Activated T-cell treated with anti-CD3 and anti-CD28 coated beads, Interleukin-2, amount 50 U/mL, for 48 hours (primary cell): ENCODE data around the gene ENPEP.
"Not testable (repeated sequence)": the region's sequence is repeated elsewhere in the genome, so short reads cannot be mapped to it uniquely, and the experiment has no call there.

Experiments used
- DNase-seq, 2 experiments: peaks; one replicate each; pipeline ENCODE4 v3.0.0-alpha.2; 2020

The ENPEP gene, protein sequence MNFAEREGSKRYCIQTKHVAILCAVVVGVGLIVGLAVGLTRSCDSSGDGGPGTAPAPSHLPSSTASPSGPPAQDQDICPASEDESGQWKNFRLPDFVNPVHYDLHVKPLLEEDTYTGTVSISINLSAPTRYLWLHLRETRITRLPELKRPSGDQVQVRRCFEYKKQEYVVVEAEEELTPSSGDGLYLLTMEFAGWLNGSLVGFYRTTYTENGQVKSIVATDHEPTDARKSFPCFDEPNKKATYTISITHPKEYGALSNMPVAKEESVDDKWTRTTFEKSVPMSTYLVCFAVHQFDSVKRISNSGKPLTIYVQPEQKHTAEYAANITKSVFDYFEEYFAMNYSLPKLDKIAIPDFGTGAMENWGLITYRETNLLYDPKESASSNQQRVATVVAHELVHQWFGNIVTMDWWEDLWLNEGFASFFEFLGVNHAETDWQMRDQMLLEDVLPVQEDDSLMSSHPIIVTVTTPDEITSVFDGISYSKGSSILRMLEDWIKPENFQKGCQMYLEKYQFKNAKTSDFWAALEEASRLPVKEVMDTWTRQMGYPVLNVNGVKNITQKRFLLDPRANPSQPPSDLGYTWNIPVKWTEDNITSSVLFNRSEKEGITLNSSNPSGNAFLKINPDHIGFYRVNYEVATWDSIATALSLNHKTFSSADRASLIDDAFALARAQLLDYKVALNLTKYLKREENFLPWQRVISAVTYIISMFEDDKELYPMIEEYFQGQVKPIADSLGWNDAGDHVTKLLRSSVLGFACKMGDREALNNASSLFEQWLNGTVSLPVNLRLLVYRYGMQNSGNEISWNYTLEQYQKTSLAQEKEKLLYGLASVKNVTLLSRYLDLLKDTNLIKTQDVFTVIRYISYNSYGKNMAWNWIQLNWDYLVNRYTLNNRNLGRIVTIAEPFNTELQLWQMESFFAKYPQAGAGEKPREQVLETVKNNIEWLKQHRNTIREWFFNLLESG

DNA sequence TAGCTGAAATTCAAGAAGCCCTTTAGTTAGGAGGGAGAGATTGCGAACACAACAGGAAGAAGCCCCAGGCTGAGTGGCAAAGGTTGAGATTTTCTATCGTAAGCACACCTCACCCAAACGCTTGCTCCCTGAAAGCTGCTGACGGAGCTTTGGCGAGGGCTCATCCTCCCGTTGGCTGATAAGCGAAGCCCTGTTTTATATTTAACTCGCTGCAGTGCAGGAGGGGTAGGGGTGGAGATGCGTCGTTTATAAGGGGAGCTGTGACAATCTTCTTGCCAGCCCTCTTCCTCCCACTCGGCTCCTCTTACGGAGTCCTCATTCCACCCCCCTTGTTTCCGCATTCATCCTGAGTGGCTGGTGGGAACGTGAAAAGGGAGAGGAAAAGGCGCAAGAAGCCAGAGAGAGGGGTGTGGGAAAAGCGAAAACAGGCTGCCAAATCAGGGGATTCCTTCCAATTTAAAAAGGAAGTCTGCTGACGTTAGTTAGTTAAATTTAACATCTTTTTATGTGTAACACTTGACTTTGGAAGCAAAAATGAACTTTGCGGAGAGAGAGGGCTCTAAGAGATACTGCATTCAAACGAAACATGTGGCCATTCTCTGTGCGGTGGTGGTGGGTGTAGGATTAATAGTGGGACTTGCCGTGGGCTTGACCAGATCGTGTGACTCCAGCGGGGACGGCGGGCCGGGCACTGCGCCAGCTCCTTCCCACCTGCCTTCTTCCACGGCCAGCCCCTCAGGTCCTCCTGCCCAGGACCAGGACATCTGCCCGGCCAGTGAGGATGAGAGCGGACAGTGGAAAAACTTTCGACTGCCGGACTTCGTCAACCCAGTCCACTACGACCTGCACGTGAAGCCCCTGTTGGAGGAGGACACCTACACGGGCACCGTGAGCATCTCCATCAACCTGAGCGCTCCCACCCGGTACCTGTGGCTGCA lies at the start of gene ENPEP:
Gene ENPEP (plus strand): TSS at position 275 of the 938 bp plus-strand sequence. CDS start 260 bp downstream, at position 535.
- DNase-seq: no peak

DNA sequence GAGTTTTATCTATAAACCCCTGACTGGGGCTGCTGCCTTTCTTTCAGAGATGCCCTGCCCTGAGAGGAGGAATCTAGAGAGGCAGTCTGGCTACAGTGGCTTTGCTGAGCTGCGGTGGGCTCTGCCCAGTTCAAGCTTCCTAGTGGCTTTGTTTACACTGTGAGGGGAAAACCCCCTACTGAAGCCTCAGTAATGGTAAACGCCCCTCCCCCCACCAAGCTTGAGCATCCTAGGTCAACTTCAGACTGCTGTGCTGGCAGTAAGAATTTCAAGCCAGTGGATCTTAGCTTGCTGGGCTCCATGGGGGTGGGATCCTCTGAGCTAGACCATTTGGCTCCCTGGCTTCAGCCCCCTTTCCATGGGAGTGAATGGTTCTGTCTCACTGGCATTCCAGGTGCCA lies 44.1 kb upstream of the ENPEP start:
- DNase-seq: not testable (repeated sequence)

DNA sequence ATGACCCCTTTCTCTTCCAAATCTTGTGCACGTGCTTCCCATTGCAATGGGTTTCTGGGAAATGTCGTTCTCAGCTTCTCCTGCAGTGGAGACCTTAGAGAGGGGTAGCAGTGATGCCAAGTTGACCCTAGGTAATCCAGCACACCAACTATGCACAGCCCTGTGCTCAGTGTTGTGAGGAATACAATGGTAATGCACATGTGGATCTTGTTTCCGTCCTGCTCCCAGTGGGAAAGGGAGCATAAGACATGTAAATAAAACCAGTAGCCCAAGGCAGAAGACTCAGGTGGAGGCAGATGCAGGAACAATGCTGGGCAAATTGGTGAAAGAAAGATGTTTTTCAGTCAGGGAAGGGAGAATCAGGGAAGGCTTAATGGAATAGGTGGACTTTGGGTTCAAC lies 38.7 kb upstream of the ENPEP start:
- DNase-seq: not testable (repeated sequence)

DNA sequence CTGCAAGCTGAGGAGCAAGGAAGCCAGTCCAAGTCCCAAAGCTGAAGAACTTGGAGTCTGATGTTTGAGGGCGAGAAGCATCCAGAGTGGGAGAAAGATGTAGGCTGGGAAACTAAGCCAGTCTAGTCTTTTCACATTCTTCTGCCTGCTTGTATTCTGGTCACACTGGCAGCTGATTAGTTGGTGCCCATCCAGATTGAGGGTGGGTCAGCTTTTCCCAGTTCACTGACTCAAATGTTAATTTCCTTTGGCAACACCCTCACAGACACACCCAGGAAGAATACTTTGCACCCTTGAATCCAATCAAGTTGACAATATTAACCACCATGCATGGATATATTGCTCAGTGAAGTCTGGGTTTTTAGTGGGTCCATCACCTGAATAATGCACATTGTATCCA lies 36.7 kb upstream of the ENPEP start:
- not testable (repeated sequence) for DNase-seq

DNA sequence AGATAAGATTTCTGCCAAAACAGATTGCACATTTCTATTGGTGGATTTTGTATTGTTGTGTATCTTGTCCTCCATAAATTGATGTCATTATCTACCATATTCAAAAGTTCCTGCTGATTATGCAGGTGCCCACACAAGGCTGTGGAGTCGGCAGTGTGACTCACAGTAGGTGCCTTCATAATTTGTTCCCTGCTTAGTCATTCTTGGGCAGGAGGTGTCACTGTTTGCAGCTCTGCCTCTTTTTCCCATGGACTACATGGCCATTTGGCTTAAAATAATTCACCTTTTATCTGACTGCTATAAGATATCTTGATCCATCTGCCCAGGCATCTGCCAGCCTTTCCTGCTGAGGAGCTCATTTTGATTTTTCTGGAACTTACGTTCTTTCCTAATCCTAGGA lies 33.6 kb upstream of the ENPEP start:
- DNase-seq: no peak

DNA sequence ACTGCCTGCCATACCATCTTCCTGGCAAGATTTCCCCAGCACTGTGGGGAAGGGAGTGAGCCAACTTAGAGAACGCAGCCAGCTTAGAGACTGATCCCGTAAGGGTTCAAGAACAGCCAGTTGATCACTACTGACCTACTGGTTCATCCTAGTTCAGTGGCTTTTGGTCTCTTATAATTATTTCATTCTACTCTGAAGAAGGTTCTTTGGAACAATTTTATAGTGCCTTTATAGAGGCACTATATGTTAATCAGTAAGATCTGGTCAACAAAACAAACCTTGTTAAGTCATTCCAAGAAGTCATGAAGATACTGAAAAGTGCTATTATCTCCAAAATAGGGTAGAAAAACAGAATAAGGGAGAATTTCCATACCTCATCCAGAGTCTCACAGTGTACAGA lies 33.2 kb upstream of the ENPEP start:
- DNase-seq: no peak

DNA sequence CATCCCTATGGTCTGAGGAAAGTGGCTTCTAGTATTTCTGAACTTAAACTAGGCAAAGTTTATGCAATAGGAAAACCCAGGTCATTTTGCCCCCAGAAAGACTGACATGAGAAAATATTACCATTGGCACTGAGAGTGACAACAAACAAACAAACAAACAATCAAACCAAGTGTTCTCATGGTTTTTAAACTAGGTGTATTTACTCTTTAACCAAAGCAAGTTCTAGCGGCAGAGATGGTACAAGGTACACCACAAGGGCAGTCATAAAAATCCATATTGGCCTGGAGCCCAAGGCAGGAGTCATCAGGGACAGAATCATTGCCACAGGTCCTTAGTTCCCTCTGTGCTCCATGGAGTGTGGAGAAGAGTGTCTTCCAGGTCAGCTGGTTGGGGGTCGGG lies 26.0 kb upstream of the ENPEP start:
- no peak for DNase-seq

DNA sequence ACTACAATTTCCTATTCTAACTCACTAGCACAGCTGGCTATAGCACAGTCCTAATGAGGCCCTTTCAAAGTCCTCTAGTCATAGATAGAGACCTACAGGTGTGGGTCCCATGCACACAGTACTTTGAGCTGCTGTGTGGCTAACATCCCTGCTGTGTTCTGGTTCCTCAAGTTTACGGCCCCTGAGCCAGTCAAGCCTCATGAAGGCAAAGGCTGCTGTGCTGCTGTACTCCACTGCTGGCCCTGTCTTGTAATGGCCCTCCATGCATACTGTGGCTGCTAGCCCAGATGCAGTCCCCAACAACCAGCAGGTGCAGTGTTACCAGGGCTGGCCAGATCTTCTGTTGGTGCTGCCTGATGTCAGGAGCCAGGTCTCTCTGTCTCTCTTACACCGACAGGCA lies 23.4 kb upstream of the ENPEP start:
- no peak for DNase-seq

DNA sequence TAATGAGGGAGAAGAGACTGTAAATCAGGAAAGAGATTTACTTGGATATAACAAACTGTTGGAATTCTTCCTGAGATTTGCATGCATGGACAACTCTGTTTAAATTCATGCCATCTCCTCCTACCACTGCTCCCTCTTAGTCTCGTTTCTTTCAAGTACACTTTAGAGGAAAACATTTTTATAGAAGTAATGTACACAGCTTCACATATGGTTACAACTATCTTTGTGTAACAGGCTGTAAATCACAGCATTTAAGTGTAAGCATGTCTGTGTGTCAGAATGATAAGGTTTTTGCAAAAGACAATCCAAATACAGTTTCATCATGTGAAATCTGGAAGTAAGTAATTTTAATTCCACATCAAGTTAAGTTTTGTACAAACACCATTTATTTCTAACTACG lies 21.5 kb upstream of the ENPEP start:
- no peak for DNase-seq

DNA sequence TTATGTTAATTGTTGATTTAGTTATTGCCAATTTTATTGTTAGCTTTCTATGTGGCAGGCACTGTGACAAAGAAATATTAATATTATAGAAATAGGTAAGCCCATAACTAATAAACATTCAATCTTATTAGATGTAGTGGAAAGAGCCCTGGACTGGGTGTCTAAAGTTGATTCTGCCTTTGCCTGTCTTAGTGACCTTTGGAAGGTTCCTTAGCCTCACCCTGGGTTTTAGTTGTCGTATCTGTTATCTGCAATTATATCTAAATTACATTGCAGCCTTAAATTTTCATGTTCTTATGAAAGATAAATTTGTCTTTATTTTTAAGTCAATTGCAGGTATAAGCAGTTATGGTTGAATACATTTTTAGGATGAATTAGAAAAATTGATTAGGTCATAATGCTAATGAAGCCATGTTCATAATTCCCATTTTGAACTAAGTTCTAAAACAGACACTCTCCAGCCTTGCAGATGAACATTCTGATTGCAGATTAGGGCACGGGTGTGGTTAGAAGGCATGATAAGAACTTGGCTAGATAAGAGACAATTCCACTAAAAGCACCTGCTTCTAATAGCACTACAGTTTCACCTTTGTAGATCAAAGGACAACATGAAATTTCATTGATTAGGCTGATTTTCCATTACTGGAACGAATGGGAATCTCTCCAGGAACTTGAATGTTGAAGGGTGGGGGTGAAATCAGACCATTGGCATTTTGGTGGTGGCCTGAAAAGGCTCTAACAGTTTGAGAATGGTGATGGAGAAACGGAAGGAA lies 17.3 kb upstream of the ENPEP start:
- DNase-seq: no peak

DNA sequence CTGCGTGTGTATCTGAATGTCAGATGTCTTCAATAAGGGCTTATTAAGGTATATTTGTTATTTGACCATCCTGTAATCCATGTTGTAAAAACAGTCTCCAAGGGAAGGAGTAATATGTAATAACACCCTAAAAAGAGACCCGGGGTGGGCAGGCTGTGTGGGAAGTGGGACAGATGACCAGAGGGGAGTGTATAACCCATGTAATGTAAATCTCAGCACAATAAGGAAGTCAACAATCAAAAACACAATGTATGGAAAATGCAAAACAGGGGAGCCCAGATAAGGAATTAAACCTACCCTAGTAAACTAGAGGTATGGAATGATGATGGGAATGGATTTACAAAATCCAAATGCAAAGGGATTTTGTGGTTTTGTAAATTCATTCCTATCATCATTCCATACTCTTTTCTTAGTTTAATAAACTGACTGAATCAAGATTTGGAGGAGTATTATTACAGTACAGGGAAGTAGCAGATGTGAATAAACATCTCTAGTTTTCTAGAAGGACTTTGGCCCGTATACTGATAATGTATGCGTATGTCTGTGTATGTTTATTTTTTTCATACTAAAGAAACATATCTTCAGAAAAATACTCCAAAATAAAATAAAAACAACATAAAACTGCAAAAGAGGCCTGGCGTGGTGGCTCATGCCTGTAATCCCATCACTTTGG lies 15.7 kb upstream of the ENPEP start:
- DNase-seq: no peak

DNA sequence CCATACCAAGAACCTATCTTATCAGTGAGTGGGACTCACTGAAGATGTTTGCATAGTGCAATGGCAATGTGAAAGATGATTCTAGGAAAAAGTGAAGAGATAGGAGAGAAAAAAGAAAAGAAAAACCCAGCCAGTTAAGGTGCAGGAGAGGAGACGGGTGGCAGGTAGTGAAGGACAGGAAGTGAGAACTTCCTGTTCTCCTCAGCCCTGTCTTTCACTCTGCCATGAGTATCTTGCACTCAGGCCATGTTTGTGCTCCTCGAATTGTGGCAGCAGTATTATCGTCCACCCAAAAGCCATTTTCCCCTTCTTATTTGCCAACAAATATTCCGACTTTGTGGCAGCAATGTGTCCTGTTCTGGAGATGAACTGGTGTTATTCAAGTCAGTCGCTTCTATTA lies 8.6 kb upstream of the ENPEP start:
- no peak for DNase-seq

DNA sequence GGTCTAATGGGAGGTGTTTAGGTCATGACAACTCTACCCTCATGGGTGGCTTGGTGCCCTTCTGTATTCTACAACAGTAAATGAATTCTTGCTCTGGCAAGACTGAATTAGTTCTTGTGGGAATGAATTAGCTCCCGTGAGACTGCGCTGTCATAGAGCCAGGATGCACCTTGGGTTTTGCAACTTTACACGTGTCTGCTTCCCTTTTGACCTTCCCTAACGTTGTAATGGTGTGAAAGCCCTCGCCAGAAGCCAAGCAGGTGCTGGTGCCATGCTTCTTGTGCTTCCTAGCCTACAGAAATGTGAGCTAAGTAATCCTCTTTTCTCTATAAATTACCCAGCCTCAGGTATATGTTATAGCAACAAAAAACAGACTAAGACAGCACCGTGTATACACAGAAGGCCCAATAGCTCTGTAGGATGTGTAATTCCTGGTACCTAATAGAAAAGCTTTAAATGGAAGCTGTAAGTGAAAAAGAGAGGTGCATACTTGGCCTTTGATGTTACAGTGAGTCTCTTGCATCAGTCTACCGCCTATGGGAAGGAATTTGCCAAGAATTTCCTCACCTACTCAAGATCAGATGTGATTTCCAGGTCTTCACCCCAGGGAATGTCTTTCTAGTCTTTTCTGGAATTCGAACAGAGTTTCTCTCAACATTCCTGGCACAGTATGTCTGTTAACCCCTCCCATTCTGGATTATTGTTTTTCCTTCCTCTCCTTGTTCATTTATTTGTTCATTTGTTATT lies 3.2 kb upstream of the ENPEP start:
- no peak for DNase-seq

DNA sequence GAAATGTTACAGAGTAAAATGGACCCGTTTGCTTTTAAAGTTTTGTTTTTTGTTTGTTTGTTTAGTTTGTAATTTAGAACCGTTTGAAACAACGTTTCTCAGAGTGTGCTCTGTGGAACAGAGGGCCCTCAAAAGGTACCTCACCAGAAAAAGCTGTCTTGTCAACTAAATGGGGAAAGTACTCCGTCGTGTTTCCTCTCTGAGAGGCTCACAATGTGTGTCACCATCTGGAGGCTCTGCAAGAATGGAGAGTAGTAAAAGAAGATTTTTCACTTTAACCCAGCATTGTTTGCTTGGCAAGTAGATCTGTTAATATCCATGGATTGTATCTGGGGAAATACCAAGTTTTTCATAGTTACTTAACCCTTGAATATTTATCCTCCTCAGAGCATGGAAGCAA lies 1.5 kb upstream of the ENPEP start:
- DNase-seq: no peak

DNA sequence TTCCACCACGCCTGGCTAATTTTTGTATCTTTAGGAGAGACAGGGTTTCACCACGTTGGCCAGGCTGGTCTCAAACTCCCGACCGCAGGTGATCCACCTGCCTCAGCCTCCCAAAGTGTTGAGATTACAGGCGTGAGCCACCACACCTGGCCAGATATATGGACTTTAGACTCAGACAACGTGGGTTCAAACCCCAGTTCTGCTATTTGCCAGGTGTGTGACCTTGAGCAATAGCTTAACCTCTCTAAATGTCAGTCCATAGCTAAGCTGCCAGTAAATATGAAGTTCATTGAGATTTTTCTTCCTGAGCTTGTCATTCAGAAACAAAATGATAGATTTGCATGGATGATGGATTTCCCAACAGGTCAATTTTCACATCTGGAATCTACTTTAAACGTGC lies 875 bp upstream of the ENPEP start:
- DNase-seq: not testable (repeated sequence)

DNA sequence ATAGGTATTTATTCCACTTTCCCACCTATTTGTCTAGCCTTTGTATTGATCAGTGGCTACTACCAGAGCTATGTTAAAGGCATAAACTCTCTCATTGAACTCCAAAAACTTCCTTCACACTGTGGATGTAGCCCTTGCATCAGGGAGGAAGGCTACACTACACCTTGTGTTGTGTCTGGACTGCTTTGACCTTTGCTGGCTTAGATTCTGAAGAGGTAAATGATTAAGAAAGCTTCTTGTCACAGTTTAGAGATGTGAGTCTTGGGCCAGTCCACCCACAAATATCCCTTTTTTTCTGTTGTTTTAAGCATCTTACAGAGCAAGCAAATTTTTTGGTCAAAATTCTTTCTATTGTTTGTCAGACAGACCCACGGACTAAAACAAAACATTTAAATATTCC lies 1.9 kb downstream of the ENPEP start:
- no peak for DNase-seq

DNA sequence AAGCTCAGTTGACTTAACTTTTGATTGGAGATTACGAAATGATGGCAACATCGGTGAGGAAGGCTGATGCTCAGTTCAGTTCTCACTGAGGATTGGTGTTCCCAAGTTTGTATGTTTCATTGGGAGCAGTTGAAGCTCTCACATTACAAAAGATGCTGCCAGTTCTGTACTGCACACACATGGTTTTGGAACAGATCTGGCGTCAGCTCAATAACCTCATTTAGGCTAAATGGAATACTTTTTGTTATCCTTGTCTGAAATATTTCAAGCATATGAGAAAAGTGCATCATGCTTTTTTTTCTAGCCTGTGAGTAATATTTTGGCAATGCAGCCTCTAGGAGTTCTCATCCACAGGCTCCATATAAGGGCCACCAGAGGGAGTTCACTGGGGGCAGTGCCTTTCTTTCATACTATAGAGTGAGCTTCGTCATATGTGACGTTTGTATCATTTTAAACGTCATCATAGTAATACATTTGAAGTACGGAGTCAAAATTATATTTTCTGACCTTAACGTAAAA lies 4.1 kb downstream of the ENPEP start:
- DNase-seq: no peak

DNA sequence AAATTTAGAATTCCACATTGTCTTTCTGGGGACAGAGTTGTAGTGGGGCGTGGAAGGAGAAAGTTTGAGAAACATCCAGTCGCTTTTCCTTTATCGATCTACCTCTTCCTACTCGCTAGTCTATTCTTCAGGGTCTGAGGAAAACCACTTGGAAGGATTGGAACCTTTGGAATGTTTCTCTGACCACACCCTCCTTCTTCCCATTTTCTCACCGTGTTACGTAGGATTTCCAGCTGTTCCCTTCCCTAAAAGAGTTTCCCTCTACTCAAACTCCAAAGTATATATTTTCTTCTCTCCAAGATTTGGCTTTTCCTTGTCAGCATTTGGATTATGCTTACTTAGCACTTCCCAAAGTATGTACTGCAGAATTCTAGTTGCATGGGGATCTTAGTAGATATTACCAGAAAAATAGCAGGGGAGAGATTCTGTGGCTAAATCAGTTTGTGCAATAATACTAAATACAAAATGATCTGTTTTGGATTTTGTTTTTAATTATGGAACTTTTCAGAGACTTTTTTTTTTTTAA lies 4.9 kb downstream of the ENPEP start:
- DNase-seq: no peak

DNA sequence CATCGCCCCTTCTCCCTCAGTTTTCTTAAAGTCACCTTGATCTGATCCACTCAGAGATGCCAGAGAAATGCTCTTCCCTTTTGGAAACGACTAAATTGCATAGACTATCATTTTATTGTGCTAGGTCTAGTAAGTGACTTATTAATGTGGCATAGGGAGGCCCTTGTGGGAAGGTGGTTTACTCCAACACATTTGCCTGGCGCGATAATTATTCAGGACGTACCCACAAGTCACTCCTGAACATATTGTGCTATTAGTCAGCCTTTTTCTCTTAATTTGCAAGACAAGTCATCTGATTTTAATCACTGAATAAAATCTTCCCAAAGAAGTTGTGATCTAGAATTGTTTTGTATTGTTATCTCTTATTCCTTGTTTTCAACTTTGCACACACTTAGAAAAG lies 7.6 kb downstream of the ENPEP start:
- DNase-seq: no peak

DNA sequence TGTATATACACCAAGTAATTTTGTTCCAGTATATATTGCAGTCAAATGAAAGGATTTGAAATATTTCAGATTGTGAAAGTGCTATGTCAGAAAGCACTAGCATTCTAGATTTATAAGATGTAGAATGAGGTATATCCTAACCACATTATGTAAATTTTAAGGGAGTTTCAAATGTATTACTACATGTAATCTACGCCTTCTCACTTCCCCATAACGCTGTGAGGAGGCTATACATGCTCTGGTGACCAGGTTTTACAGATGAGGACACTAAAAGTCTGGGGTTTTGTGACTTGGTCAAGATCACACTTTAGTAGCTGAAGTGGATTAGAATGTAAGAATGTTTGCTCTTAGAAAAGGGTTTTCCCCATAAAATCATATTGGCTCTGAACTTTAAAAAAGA lies 8.1 kb downstream of the ENPEP start:
- no peak for DNase-seq
